Astrocyte of the hippocampus (primary cell): Measurements from ENCODE around the gene ALKAL2.
A peak's percentile ranks its signal among the peaks of the same experiment; 100 is the strongest.
"Not testable (repeated sequence)": the region's sequence is repeated elsewhere in the genome, so short reads cannot be mapped to it uniquely, and the experiment has no call there.

Source experiments
- DNase-seq: peaks from one replicate; pipeline ENCODE4 v3.0.0; 2011; ENCODE audit warnings: low read depth, low spot score

Gene ALKAL2

DNA sequence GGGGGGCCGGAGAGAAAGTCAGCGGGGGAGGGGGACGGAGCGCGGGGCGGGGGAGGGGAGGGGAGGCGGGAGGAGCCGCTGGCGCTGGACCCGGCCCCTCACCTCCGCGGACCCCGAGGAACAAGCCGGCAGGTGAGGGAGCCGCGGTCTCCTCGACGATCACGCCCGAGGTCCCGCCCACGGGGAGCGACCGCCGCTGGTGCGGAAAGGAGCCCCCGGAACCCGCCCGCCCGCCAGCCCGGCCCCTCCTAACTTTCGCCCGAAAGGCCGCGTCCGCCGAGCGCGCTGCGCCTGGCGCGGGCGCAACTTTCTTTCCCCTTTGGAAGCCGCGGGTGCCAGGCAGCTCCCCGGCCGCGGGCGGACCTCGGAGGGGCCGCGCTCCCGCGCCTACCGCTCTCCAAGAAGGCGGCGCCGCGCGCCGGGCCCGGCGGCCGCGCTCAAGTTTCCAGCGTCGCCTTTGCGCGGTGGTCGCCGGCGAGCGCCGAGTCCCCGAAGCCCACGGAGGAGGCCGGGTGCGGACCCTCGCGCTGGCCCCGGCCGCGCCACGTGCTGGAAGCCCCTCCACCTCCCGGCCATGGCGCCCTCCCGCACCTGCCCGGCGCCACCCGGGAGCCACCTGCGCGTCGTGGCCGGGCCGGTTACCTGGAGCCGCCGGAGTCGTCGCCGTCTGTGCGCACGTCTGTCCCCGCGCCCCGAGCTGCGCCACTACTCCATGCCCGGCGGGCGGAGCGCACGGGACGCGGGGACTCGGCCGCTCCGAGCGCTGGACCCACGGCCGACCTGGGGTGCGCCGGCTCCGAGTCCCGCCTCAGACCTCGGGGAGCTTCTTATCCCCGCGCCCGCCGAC, at the start of gene ALKAL2:
Gene ALKAL2 (minus strand): TSS at position 181 of the 847 bp plus-strand sequence. CDS start 256 bp downstream, outside the sequence.
- peak; percentile 51 for DNase-seq

DNA sequence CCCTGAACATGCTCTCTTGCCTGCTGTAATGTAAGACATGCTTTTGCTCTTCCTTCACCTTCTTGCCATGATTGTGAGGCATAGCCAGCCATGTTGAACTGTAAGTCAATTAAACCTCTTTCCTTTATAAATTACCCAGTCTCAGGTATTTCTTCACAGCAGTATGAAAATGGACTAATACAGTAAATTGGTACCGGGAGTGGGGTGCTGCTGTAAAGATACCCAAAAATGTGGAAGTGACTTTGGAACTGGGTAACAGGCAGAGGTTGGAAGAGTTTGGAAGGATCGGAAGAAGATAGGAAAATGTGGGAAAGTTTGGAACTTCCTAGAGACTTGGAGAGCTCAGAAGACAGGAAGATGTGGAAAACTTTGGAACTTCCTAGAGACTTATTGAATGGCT, 49.1 kb upstream of the ALKAL2 start:
- not testable (repeated sequence) for DNase-seq

- no peak for DNase-seq
These were observed 48.5 kb upstream of the ALKAL2 start for GRCh38 chr2:336360-336759.

DNA sequence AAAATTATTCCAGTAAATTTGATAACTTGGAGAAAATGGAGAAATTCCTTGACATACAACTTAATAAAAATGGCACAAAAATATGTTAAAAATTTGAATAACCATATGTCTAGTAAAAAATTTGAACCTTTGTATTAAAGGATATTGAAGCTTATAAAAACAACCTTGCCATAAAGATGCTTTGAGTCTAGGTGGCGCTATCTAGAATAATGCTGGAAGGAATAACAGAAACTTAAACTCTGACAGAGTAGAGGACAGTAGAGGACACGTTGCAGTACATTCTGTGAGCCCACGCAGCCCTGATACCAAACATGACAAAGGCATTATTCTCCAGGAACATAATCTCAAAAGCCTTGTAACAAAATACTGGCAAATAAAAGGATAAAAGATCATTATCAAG, 44.7 kb upstream of the ALKAL2 start:
- no peak for DNase-seq

DNA sequence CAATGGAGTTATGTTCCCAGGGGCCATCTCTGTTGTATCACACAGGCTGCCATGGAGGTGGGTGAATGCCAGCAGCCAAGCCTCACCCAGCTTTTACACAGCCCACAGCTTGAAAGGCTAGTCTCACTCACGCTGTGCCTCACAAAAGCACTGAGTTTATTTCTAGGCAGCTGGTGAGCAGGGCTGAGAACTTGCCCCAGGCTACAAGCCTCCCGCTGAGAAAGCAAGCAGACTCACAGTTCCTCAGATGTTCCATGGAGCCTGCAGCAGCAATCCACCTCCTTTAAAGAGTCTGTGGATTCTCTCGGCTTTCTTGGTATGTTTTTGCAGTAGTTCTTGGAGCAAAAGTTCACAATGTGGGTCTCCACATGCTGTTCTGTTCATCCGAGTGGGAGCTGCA, 40.9 kb upstream of the ALKAL2 start:
- DNase-seq = no peak

DNA sequence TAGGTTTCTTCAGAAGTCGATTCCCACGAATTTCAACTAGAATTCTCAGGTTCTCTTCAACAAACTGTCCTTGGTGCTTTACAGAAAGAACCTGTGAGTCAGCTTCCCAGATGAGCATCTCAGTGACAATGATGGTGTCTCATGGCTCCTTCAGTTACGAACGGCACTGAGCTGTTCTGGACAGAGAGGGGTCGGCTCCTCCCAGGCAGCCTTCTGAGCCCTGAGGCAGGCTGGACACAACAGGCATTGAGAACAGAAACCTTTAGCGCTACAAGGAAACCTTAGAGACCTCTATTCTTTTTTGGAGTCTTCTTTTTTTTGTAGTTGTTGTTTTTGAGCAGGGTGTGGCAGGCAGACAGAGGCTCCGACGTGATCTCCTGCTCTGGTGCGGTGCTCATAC, 35.1 kb upstream of the ALKAL2 start:
- no peak for DNase-seq

DNA sequence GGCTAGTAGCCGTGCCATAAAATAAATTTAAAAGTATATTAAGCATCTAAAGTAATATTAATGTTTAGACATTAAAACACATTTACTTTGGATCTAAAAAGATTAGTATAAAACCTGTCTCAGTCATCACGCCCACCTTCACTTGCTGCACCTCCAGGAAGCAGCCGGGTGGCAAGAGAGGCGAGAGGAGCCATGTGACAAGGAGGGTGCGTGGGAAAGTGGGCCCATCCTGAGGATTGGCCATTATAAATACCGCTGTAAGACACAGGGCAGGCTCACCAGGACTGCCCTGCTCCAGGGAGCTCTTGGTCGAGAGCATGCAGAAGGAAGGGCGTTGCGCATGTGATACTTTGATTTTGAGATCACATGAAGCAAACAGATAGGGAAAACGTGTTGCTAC, 34.4 kb upstream of the ALKAL2 start:
- no peak for DNase-seq

- DNase-seq = no peak
These were observed 32.7 kb upstream of the ALKAL2 start for GRCh38 chr2:320561-320960.

DNA sequence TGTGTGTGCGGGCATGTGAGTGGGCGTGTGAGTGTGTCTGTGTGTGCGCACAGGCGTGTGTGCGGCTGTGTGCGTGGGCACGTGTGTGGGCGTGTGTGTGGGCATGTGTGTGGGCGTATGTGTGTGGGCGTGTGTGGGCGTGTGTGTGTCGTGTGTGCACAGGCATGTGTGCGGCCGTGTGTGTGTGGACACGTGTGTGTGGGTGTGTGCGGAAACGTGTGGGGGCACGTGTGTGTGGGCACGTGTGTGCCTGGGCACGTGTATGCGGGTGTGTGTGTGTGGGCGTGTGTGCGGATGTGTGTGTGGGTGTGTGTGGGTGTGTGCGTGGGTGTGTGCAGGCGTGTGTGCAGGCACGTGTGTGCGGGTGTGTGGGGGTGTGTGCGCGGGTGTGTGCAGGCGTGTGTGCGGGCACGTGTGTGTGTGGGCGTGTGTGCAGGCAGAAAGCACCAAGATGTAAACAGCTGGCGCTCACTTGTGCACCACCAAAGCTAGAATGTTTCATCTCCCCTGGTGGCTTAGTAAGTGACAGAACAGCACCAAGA, 31.2 kb upstream of the ALKAL2 start:
- no peak for DNase-seq

DNA sequence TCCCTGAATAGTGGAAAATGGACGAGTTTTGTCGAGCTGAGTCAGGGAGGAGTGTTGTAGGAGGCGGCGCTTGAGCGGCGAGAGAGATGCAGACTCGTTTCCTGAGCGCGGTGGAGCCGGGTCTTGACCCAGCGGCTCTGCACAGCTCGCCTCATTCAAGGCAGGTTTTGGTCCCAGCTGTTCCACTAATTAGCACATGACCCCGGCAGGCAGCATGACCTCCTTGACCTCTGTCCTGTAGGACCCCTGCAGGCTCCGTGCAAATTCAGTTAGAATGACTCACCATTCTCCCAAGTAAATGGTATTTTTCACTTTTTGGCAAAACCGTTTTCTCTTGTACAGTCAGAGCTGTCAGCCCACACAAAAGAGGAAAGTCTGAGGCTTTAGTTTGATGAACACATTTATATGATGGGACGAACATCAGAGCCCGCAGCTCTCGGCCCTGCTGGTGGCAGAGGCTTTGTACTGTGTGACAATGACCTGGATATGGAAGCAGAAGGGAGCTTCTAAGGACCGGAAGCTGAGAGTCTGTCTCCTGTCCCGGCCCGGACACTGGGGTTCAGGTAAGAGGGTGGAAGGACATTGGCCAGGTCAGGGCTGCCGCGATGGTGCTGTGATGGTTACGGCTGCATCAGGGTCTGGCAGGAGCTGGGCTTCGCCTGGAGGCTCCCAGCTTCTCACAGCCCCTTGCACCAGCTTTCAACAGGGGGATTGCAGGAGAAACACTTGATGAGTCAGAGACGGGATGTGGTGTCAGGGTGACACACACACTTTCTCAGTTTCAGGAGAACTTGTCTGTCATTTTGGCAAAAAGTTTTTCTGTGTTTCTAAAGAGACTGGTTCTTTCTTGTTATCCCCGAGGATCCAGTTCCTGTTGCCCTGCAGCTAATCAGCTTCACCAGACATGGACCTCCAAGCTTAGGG, 29.9 kb upstream of the ALKAL2 start:
- DNase-seq = peak; percentile 36

DNA sequence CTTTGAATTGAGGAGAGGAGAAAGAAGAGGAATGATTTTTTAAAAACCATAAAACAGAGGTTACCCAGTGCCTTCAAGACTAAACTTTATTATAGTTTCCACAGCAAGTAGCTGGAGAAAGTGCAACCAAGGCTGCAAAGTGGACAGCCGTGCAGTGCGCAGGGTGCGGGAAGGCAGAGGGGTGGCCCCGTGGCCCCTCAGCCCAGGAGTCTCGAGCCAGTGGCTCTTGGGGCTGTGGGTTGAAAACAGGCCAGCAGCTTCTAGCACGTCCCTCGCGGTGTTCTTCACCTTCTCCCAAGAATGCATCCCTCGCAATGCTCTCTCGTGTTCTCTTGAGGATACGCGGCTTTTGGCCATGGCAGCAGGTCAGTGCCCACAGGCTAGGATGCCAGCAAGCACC, 28.5 kb upstream of the ALKAL2 start:
- no peak for DNase-seq

- not testable (repeated sequence) for DNase-seq
These were observed 28.0 kb upstream of the ALKAL2 start for GRCh38 chr2:315925-316324.

DNA sequence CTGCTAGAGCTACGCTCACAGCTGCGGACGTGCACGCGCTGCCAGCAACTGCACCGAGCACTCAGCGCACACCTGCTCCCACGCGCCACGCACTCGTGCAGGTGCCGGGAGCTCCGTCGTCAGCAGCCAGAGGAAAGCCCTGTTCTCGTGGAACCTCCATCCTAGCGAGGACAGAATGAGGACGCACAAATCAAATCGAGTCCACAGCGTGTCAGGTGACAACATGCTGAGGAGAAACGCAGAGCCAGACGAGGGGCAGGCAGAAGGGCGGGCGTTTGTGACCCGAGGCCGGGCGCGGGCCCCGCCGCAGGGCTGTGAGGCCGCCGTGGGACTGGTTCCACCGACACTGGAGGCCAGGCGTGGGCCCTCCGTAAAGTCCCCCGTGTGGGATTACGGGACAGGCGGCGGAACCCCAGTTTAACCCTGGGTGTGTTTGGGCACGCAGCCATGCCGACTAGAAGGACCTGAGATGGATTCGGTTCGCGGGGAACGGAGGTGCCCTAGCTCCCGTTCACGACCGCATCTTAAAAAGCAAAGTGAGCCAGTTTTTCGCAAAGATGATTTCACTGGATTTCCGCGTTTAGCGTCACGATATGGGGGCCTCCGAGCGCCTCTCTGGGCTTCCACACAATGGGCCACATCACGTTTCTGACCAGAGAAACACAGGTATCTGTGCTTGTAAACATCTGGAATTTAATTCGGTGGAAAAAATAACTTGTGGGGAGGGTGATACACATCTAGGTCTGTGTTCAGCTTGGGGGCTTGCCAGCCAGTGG, 26.9 kb upstream of the ALKAL2 start:
- no peak for DNase-seq

GRCh38 chr2:313991-314390, 26.1 kb upstream of the ALKAL2 start:
- DNase-seq = no peak

DNA sequence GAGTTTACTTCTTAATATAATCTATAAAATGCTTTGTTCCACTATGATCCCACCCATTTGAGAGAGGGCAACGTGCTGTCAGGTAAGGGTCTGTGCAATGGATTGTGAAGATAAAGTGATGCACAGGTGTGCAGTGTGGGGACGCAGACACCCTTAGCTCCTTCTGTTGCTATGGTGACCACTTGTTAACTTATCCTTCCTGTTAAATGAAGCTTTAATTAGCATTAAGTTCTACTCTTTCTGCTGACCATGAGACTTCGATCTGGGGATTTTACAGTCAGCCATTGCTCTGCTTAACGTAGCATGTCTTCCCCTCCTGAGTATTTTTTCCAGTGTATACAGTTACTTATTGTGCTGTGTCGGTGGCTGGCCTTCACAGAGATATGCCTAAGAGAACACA, 23.1 kb upstream of the ALKAL2 start:
- no peak for DNase-seq

DNA sequence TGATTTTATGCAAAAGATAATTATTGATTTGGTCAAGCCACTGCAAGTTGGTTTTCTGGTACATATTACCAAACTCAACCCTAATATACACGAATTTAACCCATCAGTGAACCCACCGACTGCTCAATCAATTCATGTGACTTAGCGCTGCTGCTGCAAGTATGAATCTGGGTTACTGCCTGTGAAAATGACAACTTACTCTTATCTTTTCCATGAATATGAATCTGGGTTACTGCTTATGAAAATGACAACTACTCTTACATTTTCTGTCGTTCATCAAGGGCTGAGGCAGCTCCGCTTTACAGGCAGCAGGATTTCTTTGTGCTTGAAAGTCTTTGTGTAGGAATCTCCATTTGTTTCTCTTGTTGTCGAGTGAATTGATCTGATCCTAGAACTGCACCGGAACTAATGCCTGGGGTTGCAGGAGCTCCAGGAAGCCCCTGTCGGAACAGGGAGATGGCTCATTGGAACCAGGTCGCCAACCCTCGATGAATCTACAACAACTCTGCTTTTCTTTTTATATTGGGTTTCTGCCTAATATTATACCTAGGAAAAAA, 22.1 kb upstream of the ALKAL2 start:
- no peak for DNase-seq

DNA sequence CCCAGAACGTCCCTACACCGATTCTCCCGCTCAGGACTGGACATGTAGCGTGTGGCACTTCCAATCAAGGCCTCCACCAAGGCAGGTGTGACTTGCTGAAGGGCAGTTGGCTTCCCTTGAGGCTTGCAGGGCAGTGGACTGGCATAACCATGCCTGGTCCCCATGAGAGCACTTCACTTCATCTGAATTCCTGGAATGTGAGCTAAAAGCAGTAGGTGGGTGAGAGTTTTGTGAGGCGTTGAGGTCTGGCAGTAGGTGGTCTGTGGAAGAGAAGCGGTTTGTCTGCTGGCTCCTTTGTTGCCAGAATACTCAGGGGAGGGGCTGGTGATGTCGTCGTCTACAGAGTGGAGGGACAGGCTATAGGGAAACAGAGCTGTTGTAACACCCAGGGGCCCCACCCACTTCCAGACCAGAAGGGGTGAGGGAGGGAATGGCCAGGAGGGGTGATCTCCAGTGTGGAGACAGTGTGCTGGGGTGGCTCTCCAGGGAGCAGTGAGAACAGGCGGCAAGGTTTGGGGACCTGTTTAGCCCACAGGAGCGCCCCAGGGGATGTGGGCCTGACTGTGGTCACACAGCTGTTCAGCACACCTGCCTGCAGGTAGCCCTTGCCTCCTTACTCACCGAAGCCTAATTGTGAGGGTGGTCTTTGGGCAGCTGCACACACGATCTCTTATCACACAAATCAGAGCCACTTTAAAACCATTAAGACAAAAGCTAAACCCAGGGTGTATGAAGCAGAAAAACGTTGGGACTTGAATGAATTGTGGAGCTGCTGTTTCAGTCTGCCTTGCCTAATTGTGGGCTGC, 21.5 kb upstream of the ALKAL2 start:
- DNase-seq = no peak

- DNase-seq = no peak
These were observed 17.5 kb upstream of the ALKAL2 start for GRCh38 chr2:305366-305765.

GRCh38 chr2:296354-296753, 8.5 kb upstream of the ALKAL2 start:
- DNase-seq = no peak

DNA sequence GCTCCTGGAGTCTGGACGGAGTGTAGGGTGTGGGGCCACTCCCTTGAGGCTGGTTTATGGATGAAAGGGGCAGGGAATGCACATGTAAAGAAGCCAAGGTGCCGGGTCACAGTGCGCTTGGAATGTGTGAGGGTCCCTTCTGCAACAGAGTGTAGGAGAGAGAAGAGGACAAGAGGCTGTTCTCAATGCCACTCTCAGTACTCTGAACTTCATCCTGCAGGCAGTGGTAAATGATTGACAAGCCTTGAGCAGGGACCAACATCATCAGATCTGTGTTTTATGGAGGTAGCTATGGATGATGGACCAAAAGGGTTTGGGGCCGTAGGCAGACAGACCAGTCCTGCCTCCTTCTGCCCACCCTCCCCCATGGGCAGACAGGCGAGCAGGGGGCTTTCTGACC, 7.2 kb upstream of the ALKAL2 start:
- no peak for DNase-seq
